B cell (primary cell): ENCODE results near the gene ATXN7. TPM values are rescaled to one million over a fixed set of nuclear protein-coding genes. Genes with fewer than 3 reads are reported as not detected.
A peak's percentile ranks its signal among the peaks of the same experiment; 100 is the strongest.

Experiments used
- ATAC-seq: fragments of 200-7000 bp; cut with Tn5 transposase; one replicate; pipeline ENCODE4 v1.10.0; 2021; ENCODE audit warnings: low read depth, mild to moderate bottlenecking, moderate number of reproducible peaks, moderate library complexity
- CTCF ChIA-PET: fragments of 350-600 bp; sonication (Branson Sonifier 250); formaldehyde crosslinking; loops from one replicate; lab custom pipeline; 2021; ENCODE audit warnings: antibody characterized with exemption, inconsistent platforms; lab: Charles Lee
- POLR2A ChIA-PET: fragments of 350-600 bp; sonication (Branson Sonifier 250); formaldehyde crosslinking; loops from one replicate; lab custom pipeline; 2021; ENCODE audit warnings: antibody characterized with exemption; lab: Charles Lee
- DNase-seq: peaks from one replicate; pipeline ENCODE4 v3.0.0; 2013
- H2AFZ ChIP-seq: 2 replicates; pipeline ENCODE4 v1.6.1; 2012; ENCODE audit warnings: mild to moderate bottlenecking, low read depth, low read length; ENCODE audit not compliant: insufficient read depth, poor library complexity, severe bottlenecking
- H3K27ac ChIP-seq, 2 donors: 1 replicate in 1 of 2; 2 replicates in 1 of 2; pipeline ENCODE4 v1.5.1; 2012 to 2013; ENCODE audit warnings: low read length in 2 of 2, mild to moderate bottlenecking in 2 of 2, moderate library complexity in 1 of 2
- H3K27me3 ChIP-seq, 4 experiments: fragments of 200-600 bp in 1 of 4; sonication (generic) in 1 of 4; replicated peaks in 1 of 4; 1 replicate in 2 of 4; 2 replicates in 2 of 4; pipeline versions ENCODE4 v1.6.1 to v1.7.0; 2013 to 2016; ENCODE audit warnings: low read length in 3 of 4, mild to moderate bottlenecking in 2 of 4, mixed read lengths in 1 of 4, moderate library complexity in 1 of 4; ENCODE audit not compliant: insufficient read depth in 4 of 4, control insufficient read depth in 3 of 4; ENCODE audit errors: control extremely low read depth in 1 of 4
- H3K36me3 ChIP-seq, 2 experiments: replicated peaks in 1 of 2; 1 replicate in 1 of 2; 2 replicates in 1 of 2; pipeline versions ENCODE4 v1.6.1 to v1.7.1; 2013; ENCODE audit warnings: low read length in 1 of 2; ENCODE audit not compliant: insufficient read depth in 2 of 2, control insufficient read depth in 1 of 2; ENCODE audit errors: control extremely low read depth in 1 of 2, extremely low read depth in 1 of 2
- H3K4me1 ChIP-seq, 2 donors: fragments of 200-600 bp in 1 of 2; sonication (generic) in 1 of 2; 1 replicate in 1 of 2; 2 replicates in 1 of 2; pipeline versions ENCODE4 v1.5.1 to v1.6.1; 2013 to 2017; ENCODE audit warnings: low read length in 2 of 2; ENCODE audit not compliant: control insufficient read depth in 2 of 2, insufficient read depth in 2 of 2
- H3K4me2 ChIP-seq: replicated peaks from 2 replicates; pipeline ENCODE3; 2012; ENCODE audit warnings: mild to moderate bottlenecking, low read depth, low read length; ENCODE audit not compliant: poor library complexity, severe bottlenecking
- H3K4me3 ChIP-seq, 5 experiments: fragments of 200-600 bp in 1 of 5; sonication (generic) in 1 of 5; 1 replicate in 3 of 5; 2 replicates in 2 of 5; pipeline versions ENCODE4 v1.5.1 to v1.7.0; 2011 to 2016; ENCODE audit warnings: low read length in 4 of 5, mild to moderate bottlenecking in 4 of 5, low read depth in 2 of 5, control low read depth in 1 of 5, moderate library complexity in 1 of 5; ENCODE audit not compliant: insufficient read depth in 1 of 5; ENCODE audit errors: control extremely low read depth in 1 of 5, extremely low read depth in 1 of 5
- H3K79me2 ChIP-seq: fragments of 200-600 bp; sonication (generic); one replicate; pipeline ENCODE4 v1.6.0; 2016; ENCODE audit warnings: low read length; ENCODE audit not compliant: control insufficient read depth, insufficient read depth
- H3K9ac ChIP-seq: fragments of 200-600 bp; sonication (generic); 2 replicates; pipeline ENCODE4 v1.6.1; 2017; ENCODE audit warnings: mild to moderate bottlenecking, low read length, moderate library complexity
- H3K9me3 ChIP-seq, 3 donors: one replicate each; pipeline versions ENCODE4 v1.6.1 to v1.7.1; 2013; ENCODE audit warnings: low read length in 2 of 3; ENCODE audit not compliant: control insufficient read depth in 2 of 3, insufficient read depth in 1 of 3; ENCODE audit errors: control extremely low read depth in 1 of 3
- H4K20me1 ChIP-seq: 2 replicates; pipeline ENCODE4 v1.6.0; 2012; ENCODE audit warnings: mild to moderate bottlenecking, low read length; ENCODE audit not compliant: insufficient read depth, control insufficient read depth, poor library complexity, severe bottlenecking
- H3K27ac Mint-ChIP-seq: one replicate; pipeline ENCODE4 v1.8.0; 2021; ENCODE audit warnings: mixed read lengths
- H3K27me3 Mint-ChIP-seq: one replicate; pipeline ENCODE4 v1.8.0; 2021; ENCODE audit warnings: mixed read lengths
- H3K4me1 Mint-ChIP-seq: one replicate; pipeline ENCODE4 v1.8.0; 2021; ENCODE audit warnings: mixed read lengths
- H3K4me3 Mint-ChIP-seq: one replicate; pipeline ENCODE4 v1.8.0; 2021; ENCODE audit warnings: mixed read lengths
- H3K9me3 Mint-ChIP-seq: one replicate; pipeline ENCODE4 v1.8.0; 2022; ENCODE audit warnings: mixed read lengths; ENCODE audit not compliant: insufficient read depth
- EZH2 ChIP-seq: IDR thresholded peaks from 2 replicates; pipeline ENCODE4 v1.6.1; 2012; ENCODE audit warnings: borderline replicate concordance, low read depth, mild to moderate bottlenecking, moderate library complexity, low read length; ENCODE audit not compliant: insufficient read depth, poor library complexity, severe bottlenecking
- WGBS: methylation state at CpG from one replicate; pipeline ENCODE4 v1.1.5; 2013; ENCODE audit warnings: missing lambda C conversion rate; ENCODE audit not compliant: insufficient coverage; 5-methylcytosine and 5-hydroxymethylcytosine counted together
- intact Hi-C: fragments of 100-400 bp; cut with micrococcal nuclease; formaldehyde crosslinking; loops from one replicate; pipeline ENCODE4 v1.10.0; 2022
- polyA plus RNA-seq: library from polyadenylated mRNA; depleted of rRNA; stranded (reverse); fragments of >200 nt; gene quantifications from 2 replicates; pipeline ENCODE4 v1.2.3, GENCODE V29; 2012
- total RNA-seq, 2 donors: library from RNA; stranded (reverse); fragments of 120-200 nt in 1 of 2; gene quantifications; 1 replicate in 1 of 2; 2 replicates in 1 of 2; pipeline versions ENCODE4 v1.2.3 to v1.2.4, GENCODE V29; 2013 to 2022
- TF ChIP-seq, protein P1 (sequence below): fragments of 200-600 bp; IDR thresholded peaks from one replicate; pipeline ENCODE4 v1.8.0; 2022; ENCODE audit warnings: antibody characterized with exemption, mild to moderate bottlenecking

Gene ATXN7
- total and polyA plus RNA-seq, 2 donors (not counting 1 experiment from before 2014, with no cell fraction given) = 18.1 to 74.3 TPM

DNA sequence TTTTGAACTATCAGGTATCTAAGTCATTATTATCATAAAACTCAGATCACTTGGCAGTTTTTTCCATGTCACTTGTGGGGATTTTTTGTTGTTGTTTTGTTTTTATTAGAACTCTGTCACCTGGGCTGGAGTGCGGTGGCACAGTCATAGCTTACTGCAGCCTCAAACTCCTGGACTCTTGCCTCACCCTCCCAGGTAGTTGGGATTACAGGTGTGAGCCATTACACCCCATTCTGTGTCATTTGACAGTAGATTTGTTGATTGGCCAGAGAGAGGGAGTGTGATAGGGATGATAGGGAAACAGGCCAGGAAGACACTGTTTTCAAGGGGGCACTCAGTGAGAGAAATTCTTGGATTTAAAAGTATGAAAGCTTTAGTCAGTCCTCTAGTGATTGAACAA, 103.2 kb downstream of the ATXN7 start:
- H3K4me1 Mint-ChIP-seq = peaks cover 45% of the 10 kb centered on the region
- H3K27me3 Mint-ChIP-seq = no peaks in the 10 kb centered on the region
- H3K9me3 Mint-ChIP-seq = no peaks in the 10 kb centered on the region
- Histone ChIP-seq H3K4me2 (no peak overlapping the region), H3K9me3 (no peaks in the 10 kb centered on the region), H3K9ac (no peak overlapping the region), H3K4me3 (no peak overlapping the region), H2AFZ (no peak overlapping the region), H3K4me1 (peaks cover 19 to 20% of the 10 kb centered on the region in 2 donors), H3K36me3 (peaks cover 1 to 5% of the 10 kb centered on the region in 2 experiments), H3K79me2 (peaks cover 79% of the 10 kb centered on the region), H3K27me3 (no peaks in the 10 kb centered on the region), H3K27ac (no peak overlapping the region), H4K20me1 (peaks cover 26% of the 10 kb centered on the region)
- no CpG with 5 or more reads among the region's 1 CpG for WGBS
- H3K27ac Mint-ChIP-seq = peak overlapping the region; percentile 33
- H3K4me3 Mint-ChIP-seq = no peak overlapping the region
- intact Hi-C loops = no loop called here
- TF ChIP-seq EZH2 = no peak
- TF ChIP-seq, protein P1, sequence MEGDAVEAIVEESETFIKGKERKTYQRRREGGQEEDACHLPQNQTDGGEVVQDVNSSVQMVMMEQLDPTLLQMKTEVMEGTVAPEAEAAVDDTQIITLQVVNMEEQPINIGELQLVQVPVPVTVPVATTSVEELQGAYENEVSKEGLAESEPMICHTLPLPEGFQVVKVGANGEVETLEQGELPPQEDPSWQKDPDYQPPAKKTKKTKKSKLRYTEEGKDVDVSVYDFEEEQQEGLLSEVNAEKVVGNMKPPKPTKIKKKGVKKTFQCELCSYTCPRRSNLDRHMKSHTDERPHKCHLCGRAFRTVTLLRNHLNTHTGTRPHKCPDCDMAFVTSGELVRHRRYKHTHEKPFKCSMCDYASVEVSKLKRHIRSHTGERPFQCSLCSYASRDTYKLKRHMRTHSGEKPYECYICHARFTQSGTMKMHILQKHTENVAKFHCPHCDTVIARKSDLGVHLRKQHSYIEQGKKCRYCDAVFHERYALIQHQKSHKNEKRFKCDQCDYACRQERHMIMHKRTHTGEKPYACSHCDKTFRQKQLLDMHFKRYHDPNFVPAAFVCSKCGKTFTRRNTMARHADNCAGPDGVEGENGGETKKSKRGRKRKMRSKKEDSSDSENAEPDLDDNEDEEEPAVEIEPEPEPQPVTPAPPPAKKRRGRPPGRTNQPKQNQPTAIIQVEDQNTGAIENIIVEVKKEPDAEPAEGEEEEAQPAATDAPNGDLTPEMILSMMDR = no peak
- ATAC-seq = no peak
- POLR2A ChIA-PET = no interaction called here
- DNase-seq = no peak
- CTCF ChIA-PET = interaction anchor here (0.6 to 2.1 kb wide), 5 partner anchors 9 to 148 kb away, joined by 3 to 6 read pairs (median 3); no protein-coding TSS in a partner anchor
